ENCODE measurements around the gene KCNK1.
"Not testable (repeated sequence)": the region's sequence is repeated elsewhere in the genome, so short reads cannot be mapped to it uniquely, and the experiment has no call there.

The KCNK1 gene

DNA sequence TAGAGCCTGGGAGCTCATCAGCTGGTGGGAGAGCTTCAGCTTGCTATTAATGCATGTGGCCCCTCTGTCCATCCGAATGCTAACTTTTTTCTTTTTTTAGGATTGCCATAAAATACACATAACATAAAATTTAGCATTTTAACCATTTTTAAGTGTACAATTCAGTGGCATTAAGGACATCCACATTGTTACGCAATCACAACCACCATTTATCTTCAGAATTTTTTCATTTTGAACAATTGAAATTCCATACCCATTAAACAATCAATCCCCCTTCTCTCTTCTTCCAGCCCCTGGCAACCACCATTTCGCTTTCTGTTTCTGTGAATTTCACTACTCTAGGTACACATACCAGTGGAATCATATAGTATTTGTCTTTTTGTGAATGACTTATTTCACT is 4.9 kb upstream of the KCNK1 start:
- DNase-seq: no peak

DNA sequence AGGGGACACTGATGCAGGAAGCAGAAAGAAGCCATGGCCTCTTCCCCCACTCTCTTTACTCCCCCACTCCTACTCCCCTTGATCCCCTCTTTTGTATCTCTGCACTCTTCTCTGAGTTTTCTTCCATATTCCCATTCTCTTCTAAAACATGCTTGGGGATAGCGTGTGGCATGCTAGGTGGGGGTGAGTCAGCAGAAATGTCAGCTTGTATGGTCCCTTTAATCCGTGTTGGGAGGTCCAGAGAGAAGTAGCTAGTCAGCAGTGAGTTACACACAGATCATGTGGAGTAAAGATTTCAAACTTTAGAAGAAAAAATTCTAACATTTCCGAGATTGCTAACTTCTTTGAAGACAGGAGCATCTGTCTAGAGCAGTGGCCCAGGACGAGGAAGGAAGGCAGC is 4.0 kb upstream of the KCNK1 start:
- no peak for DNase-seq

GRCh38 chr1:233610628-233611027 is 3.3 kb upstream of the KCNK1 start:
- DNase-seq: no peak

- not testable (repeated sequence) for DNase-seq
Measured at GRCh38 chr1:233611363-233611762, 2.5 kb upstream of the KCNK1 start.

DNA sequence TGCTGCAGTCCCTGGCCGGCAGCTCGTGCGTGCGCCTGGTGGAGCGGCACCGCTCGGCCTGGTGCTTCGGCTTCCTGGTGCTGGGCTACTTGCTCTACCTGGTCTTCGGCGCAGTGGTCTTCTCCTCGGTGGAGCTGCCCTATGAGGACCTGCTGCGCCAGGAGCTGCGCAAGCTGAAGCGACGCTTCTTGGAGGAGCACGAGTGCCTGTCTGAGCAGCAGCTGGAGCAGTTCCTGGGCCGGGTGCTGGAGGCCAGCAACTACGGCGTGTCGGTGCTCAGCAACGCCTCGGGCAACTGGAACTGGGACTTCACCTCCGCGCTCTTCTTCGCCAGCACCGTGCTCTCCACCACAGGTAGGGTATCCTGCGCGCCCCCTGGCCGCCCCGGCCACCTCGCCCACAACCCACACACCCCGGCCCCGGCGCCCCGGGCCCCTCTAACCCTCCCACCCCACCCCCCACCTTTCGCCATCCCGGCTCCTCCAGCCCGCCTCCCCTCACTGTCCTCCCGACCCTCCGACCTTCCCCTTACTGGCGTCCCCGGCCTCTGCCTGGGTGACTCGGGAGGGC is 352 bp downstream of the KCNK1 start:
- no peak for DNase-seq

DNA sequence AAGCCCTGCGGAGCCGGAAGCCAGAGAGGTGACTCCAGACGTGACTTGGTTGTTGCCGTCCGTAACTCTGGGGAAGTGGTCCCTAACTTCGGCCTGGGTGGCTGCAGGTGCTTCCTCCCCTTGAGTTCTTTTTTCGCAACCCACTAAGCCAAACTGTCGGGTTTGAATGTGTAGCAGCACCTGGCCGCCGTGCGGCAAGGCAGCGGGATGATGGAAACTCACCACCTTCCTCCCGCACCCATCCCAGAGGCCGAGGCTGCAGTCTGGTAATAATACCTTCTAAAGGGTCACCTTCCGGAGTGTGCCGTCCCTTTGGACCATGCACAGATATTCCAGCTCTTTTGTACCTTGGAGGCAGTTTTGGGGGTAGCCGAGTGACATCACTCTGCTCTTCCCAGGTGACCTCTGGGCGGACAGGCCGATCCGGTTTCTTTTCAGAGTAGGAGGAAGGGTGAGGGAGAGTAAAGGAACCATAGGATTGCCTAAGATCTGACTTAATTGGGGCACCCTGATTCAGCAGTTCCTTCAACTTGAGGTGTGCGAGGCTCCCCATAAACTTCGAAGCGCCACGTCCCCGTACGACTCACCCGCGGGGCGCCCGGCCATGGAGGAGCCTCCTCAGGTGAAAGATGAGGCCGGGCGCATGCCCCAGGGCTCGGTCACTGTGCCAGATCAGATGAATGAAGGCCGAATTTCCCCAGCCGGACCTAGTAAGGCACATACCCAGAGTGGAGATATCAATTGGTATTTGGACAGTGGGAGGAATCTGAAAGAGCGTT is 1.0 kb downstream of the KCNK1 start:
- no peak for DNase-seq

DNA sequence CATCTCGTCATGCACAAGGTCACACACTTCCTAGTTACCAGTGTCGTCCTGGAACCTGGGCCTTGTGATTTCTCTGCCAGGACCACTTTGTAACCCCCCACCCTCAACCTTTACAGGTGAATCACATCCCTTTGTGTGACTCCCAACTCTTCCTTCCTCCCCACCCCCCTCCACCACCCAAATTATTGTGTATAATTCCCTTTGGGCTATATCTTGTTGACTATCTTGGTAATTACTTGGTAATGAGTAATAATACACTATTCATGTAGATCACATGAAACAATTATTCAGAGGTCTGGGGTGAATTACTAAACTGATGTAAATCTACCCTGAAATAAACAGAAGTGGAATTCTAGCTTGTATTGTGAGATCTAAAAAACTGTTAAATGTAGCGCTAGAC is 1.7 kb downstream of the KCNK1 start:
- DNase-seq: no peak

GRCh38 chr1:233617025-233617424 is 3.1 kb downstream of the KCNK1 start:
- DNase-seq: no peak

DNA sequence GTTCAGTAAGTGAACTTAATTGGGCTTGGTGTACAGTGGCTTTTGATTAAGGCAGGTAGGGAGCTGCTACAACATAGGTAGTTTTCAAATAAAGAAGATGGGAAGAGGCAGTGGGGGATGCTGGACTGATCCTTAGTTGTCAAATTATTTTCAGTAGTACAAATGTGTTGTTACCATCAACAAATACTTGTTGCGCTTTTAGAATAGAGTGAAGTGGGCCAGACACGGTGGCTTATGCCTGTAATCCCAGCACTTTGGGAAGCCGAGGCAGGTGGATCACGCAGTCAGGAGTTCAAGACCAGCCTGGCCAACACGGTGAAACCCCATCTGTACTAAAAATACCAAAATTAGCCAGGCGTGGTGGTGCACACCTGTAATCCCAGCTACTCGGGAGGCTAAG is 5.5 kb downstream of the KCNK1 start:
- not testable (repeated sequence) for DNase-seq

GRCh38 chr1:233620065-233620464 is 6.2 kb downstream of the KCNK1 start:
- no peak for DNase-seq

- DNase-seq: no peak
Measured at GRCh38 chr1:233621923-233622322, 8.0 kb downstream of the KCNK1 start.

DNA sequence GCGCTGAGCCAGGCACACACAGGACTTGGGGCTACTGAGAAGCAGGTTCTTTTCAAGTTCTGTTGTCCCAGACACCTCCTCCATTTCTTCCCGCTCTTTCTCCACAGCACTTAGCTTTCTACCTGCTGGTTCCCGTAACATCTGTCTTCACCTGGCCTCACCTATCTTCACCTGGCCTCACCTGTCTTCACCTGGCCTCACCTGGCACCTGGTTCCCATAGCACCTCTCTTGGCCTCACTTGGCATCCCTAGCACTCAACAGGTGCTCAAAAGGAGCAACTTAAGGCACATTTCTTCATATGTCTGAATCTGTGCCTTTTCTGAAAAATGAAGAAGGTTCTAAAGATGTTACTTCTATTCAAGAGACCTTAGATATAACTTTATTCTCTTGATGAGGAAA is 10.4 kb downstream of the KCNK1 start:
- no peak for DNase-seq

- no peak for DNase-seq
Measured at GRCh38 chr1:233625087-233625486, 11.2 kb downstream of the KCNK1 start.

GRCh38 chr1:233625510-233625981 is 11.6 kb downstream of the KCNK1 start:
- DNase-seq: no peak

GRCh38 chr1:233627376-233627775 is 13.5 kb downstream of the KCNK1 start:
- no peak for DNase-seq

DNA sequence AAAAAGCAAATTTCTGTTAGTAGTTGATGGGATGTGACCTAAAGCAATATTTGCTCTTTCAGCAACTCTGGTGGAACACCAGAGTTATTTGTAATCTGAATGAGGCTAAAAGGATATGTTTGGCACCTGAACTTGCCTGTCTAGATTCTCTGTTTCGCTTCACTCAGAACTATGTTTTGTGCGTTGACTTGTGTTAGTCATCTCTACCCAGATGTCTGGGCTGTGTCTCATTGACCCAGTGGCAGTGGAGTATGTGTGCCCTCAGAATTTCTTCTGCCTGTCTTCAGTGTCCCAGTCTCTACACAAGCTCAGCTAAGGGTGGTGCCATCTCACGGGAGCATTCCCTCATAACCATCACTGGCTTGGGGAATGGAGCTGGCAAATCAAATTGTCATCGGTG is 13.9 kb downstream of the KCNK1 start:
- DNase-seq: no peak

DNA sequence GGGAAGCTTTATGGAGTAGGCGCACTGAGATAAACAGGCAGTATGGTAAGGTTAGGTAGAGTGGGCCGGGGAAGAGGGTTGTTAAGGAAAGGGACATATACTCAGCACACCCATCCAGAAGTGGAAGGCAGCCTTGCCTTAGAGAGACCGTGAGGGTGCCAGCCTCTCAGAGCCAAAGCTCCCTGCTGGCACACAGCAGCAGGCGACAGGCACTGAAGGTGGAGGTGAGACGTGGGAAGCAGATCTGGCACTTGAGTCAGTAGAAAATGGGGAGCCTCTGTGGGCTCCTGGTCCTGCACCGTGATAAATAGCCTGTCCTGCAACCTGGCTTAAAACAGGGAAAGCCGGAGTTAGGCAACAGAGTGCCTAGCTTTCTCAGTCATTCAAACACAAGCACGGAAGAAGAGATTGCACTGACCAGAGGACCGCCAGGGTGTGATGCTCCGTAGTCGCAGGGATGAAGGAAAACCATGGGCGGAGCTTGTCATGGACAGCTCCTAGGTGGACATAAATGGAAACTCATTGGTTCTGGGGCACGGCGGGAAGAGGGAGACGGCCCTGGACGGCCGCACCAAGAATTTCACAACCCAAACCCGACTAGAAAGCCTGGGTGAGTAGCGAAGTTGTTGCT is 15.5 kb downstream of the KCNK1 start:
- no peak for DNase-seq

- no peak for DNase-seq
Measured at GRCh38 chr1:233631810-233632405, 18.0 kb downstream of the KCNK1 start.

- DNase-seq: no peak
Measured at GRCh38 chr1:233632436-233632835, 18.5 kb downstream of the KCNK1 start.

- no peak for DNase-seq
Measured at GRCh38 chr1:233635765-233636502, 22.0 kb downstream of the KCNK1 start.

DNA sequence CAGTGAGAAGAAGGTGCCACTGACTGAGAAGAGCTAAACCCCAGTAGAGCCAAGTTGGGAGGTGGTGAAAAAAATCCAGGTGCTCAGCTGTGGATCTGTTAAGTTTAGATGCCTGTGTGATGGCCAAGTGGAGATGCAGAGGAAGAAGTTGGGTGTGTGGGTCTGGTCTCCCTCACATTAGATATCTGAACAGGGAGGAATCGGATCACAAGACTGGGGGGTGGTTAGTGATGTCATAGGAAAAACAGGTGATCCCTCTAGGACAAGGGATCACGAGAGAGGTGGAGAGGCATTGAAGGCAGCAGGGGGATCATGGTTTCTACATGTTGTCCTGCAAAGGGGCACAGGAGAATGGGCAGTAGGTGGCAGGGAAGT is 22.6 kb downstream of the KCNK1 start:
- DNase-seq: no peak

GRCh38 chr1:233638513-233638912 is 24.6 kb downstream of the KCNK1 start:
- DNase-seq: no peak

DNA sequence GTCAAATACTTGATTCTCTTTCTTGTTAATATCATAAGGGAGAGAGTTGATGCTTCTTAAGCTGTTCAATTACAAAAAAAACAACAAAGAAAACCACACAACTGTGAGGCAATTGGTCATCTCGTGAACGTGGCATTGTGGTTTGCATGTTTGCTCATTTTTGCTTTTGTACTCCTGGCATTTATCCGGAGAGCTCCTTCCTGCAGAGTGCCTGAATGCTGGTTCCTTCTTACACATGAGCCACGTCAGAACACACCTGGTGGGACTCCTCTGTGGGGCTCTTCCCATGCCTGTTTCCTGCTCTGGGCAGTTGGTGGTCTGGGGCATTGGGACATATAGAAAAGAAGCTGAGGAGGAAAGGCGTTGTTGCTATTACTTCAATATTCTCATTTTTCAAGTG is 25.7 kb downstream of the KCNK1 start:
- no peak for DNase-seq

All from activated CD4-positive, CD25-positive, alpha-beta regulatory T cell treated with anti-CD3 and anti-CD28 coated beads, Interleukin-2, amount 50 U/mL, for 72 hours (primary cell).